OCI-LY7 (cell line): Measurements from ENCODE around the gene VDR. TPM values are rescaled to one million over a fixed set of nuclear protein-coding genes. Genes with fewer than 3 reads are reported as not detected.

Source experiments
- BruUV-seq: library from RNA; stranded (reverse); fragments of 400-500 nt; replicated peaks from 2 replicates; lab custom pipeline; 2021; lab: Mats Ljungman, UMichigan
- CTCF ChIA-PET: fragments of 300-600 bp; sonication (Branson Sonifier 250); formaldehyde crosslinking; loops from one replicate; lab custom pipeline; 2022; ENCODE audit warnings: antibody characterized with exemption; ENCODE audit not compliant: unreplicated experiment; lab: Charles Lee
- POLR2A ChIA-PET: fragments of 300-600 bp; sonication (Branson Sonifier 250); formaldehyde crosslinking; loops from one replicate; lab custom pipeline; 2022; ENCODE audit warnings: antibody characterized with exemption; lab: Charles Lee
- DNase-seq: peaks from one replicate; pipeline ENCODE4 v3.0.0-alpha.2; 2015; ENCODE audit warnings: low spot score
- H2AFZ ChIP-seq: fragments of 200-600 bp; sonication (generic), shearing (Covaris generic); 2 replicates; pipeline ENCODE4 v1.6.1; 2014; ENCODE audit warnings: mild to moderate bottlenecking, antibody characterized with exemption, low read length, moderate library complexity
- H3K27ac ChIP-seq: fragments of 200-600 bp; sonication (generic); 2 replicates; pipeline ENCODE4 v1.5.1; 2014; ENCODE audit warnings: mixed run types, low read depth, mild to moderate bottlenecking, moderate library complexity, low read length, inconsistent platforms; ENCODE audit not compliant: poor library complexity, severe bottlenecking
- H3K36me3 ChIP-seq: fragments of 200-600 bp; sonication (generic); 2 replicates; pipeline ENCODE4 v1.6.1; 2014; ENCODE audit warnings: mild to moderate bottlenecking, antibody characterized with exemption, low read length, moderate library complexity, mixed read lengths; ENCODE audit not compliant: insufficient read depth
- H3K4me1 ChIP-seq: fragments of 200-600 bp; sonication (generic); 2 replicates; pipeline ENCODE4 v1.5.1; 2014; ENCODE audit warnings: mild to moderate bottlenecking, low read length; ENCODE audit not compliant: insufficient read depth, poor library complexity, severe bottlenecking
- H3K4me2 ChIP-seq: fragments of 200-600 bp; sonication (generic); 2 replicates; pipeline ENCODE4 v1.6.1; 2014; ENCODE audit warnings: mild to moderate bottlenecking, low read length
- H3K4me3 ChIP-seq: fragments of 200-600 bp; sonication (generic); 2 replicates; pipeline ENCODE4 v1.5.1; 2014; ENCODE audit warnings: mild to moderate bottlenecking, low read depth, low read length; ENCODE audit not compliant: poor library complexity, severe bottlenecking
- H3K79me2 ChIP-seq: fragments of 200-600 bp; sonication (generic); 2 replicates; pipeline ENCODE4 v1.6.1; 2016; ENCODE audit warnings: low read depth, mild to moderate bottlenecking, low read length, moderate library complexity, mixed read lengths; ENCODE audit not compliant: insufficient read depth
- H3K9me2 ChIP-seq: fragments of 200-600 bp; sonication (generic); 2 replicates; pipeline ENCODE4 v1.6.1; 2016; ENCODE audit warnings: mild to moderate bottlenecking, low read length, mixed read lengths; ENCODE audit not compliant: insufficient read depth
- H3K9me3 ChIP-seq: fragments of 200-600 bp; sonication (generic); 2 replicates; pipeline ENCODE4 v1.6.1; 2014; ENCODE audit warnings: mild to moderate bottlenecking, mixed run types, low read length, mixed read lengths
- H4K20me1 ChIP-seq: fragments of 200-600 bp; sonication (generic); 2 replicates; pipeline ENCODE4 v1.6.1; 2014; ENCODE audit warnings: mild to moderate bottlenecking, antibody characterized with exemption, low read length, moderate library complexity, mixed read lengths; ENCODE audit not compliant: insufficient read depth
- EZH2phosphoT487 ChIP-seq: fragments of 200-600 bp; sonication (generic); IDR thresholded peaks from 2 replicates; pipeline ENCODE4 v1.6.1; 2018; ENCODE audit warnings: low read depth, borderline replicate concordance, mild to moderate bottlenecking, mixed run types, antibody characterized with exemption, low read length, moderate library complexity, mixed read lengths
- intact Hi-C: fragments of 100-400 bp; cut with micrococcal nuclease; formaldehyde crosslinking; loops from one replicate; pipeline ENCODE4 v1.10.0; 2022; ENCODE audit not compliant: unreplicated experiment
- total RNA-seq, 2 experiments: library from RNA; depleted of rRNA in 1 of 2; stranded (reverse); fragments of >200 nt in 1 of 2; shearing (Covaris generic) in 1 of 2; gene quantifications; 2 replicates each; pipeline ENCODE4 v1.2.3, GENCODE V29; 2014 to 2022
- TF ChIP-seq, protein P1 (sequence below): fragments of 200-600 bp; sonication (generic); conservative IDR thresholded peaks from 2 replicates; pipeline ENCODE4 v1.5.1; 2014; ENCODE audit warnings: mild to moderate bottlenecking, antibody characterized with exemption, low read length, moderate library complexity, mixed read lengths

Gene VDR
- total RNA-seq, 2 experiments from 2014 or later, result 1.9 to 5.4 TPM

DNA sequence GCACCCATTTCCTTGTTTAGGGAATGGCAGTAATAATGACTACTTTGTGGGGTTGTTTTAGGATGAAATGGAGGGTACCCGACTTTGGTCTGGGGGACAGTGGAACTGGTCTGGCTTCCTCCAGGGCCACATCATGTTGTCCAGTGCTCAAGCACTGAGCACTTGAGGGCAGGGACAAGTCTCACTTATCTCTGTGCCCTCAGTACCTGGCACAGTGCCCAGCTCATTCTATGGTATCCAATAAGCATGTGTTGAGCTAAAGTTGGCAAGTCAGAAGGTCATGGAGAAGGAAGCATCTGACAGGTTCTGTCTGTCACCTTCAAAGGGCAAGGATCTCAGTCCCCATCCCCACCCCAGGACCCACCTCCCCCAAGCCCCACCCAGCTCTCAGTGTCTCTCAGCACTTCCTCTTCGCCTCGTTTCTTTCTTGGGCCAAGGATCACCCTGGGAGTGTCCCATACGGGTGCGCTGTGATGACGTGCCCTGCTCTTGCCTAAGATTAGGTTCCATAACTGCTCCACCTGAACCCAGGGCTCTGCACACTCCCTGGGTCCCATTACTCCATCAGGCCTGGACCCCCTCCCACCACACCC is 34.3 kb upstream of the VDR start:
- no peak overlapping the region for H3K4me3 ChIP-seq
- no peaks in the 10 kb centered on the region for H4K20me1 ChIP-seq
- no peaks in the 10 kb centered on the region for H3K79me2 ChIP-seq
- H3K36me3 ChIP-seq, result no peaks in the 10 kb centered on the region
- ChIA-PET CTCF (interaction anchor here (1.3 kb wide), 1 partner anchor 26 kb away, joined by 3 read pairs; no protein-coding TSS in a partner anchor), POLR2A (interaction anchor here (0.5 kb wide), 1 partner anchor 232 kb away, joined by 3 read pairs; no protein-coding TSS in a partner anchor)
- H3K9me3 ChIP-seq, result no peaks in the 10 kb centered on the region
- DNase-seq, result no peak
- intact Hi-C loops, result no loop called here
- TF ChIP-seq EZH2phosphoT487, result no peak
- TF ChIP-seq, protein P1, sequence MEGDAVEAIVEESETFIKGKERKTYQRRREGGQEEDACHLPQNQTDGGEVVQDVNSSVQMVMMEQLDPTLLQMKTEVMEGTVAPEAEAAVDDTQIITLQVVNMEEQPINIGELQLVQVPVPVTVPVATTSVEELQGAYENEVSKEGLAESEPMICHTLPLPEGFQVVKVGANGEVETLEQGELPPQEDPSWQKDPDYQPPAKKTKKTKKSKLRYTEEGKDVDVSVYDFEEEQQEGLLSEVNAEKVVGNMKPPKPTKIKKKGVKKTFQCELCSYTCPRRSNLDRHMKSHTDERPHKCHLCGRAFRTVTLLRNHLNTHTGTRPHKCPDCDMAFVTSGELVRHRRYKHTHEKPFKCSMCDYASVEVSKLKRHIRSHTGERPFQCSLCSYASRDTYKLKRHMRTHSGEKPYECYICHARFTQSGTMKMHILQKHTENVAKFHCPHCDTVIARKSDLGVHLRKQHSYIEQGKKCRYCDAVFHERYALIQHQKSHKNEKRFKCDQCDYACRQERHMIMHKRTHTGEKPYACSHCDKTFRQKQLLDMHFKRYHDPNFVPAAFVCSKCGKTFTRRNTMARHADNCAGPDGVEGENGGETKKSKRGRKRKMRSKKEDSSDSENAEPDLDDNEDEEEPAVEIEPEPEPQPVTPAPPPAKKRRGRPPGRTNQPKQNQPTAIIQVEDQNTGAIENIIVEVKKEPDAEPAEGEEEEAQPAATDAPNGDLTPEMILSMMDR, result no peak
- H3K27ac ChIP-seq, result no peak overlapping the region
- no peak overlapping the region for H3K4me2 ChIP-seq
- no peaks in the 10 kb centered on the region for H3K9me2 ChIP-seq
- H3K4me1 ChIP-seq, result no peaks in the 10 kb centered on the region
- no TSS peak for BruUV-seq
- H2AFZ ChIP-seq, result no peak overlapping the region

DNA sequence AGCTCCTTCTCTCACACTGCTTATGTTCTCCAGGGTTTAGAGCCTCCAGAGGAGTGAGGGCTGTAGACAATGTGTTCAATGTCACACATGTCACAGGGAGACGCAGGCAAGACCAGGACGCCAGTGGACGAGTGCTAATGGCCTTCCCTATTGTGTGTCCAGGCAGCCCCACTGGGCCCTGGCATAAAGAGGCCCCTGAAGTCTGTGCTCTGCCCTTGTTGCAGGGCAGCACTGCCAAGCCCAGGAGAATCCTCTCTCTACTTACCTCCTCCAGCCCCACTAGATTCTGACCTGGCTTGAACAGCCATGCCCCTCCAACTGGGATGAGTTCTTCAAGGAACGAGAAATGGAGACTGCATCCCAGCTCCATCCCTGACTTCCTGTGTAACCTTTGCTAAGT is 33.8 kb upstream of the VDR start:
- POLR2A ChIA-PET, result interaction anchor here (0.5 to 1.4 kb wide), 3 partner anchors 9 to 233 kb away, joined by 3 read pairs; no protein-coding TSS in a partner anchor
- Histone ChIP-seq H3K4me1 (no peaks in the 10 kb centered on the region), H3K79me2 (no peaks in the 10 kb centered on the region)

More for the DNA sequence above, 33.8 kb upstream of the VDR start:
- Histone ChIP-seq H3K4me2 (no peak overlapping the region), H3K9me2 (no peaks in the 10 kb centered on the region), H3K4me3 (no peak overlapping the region), H3K9me3 (no peaks in the 10 kb centered on the region), H3K27ac (no peak overlapping the region), H3K36me3 (no peaks in the 10 kb centered on the region), H4K20me1 (no peaks in the 10 kb centered on the region), H2AFZ (no peak overlapping the region)
- DNase-seq, result no peak
- BruUV-seq, result no TSS peak
- CTCF ChIA-PET, result interaction anchor here (1.3 kb wide), 1 partner anchor 26 kb away, joined by 3 read pairs; no protein-coding TSS in a partner anchor
- TF ChIP-seq EZH2phosphoT487, result no peak
- TF ChIP-seq, protein P1, result no peak
- intact Hi-C loops, result no loop called here
